Epithelial cell of alveolus of lung (primary cell): ENCODE measurements around the gene ERC1. TPM values are rescaled to one million over a fixed set of nuclear protein-coding genes. Genes with fewer than 3 reads are reported as not detected.

Source experiments
- total RNA-seq: library from RNA; depleted of rRNA; stranded (reverse); fragments of >200 nt; gene quantifications from 2 replicates; pipeline ENCODE4 v1.2.1, GENCODE V29; 2015

The ERC1 gene
- 14.7 and 21.1 TPM in 2 replicates for total RNA-seq

DNA sequence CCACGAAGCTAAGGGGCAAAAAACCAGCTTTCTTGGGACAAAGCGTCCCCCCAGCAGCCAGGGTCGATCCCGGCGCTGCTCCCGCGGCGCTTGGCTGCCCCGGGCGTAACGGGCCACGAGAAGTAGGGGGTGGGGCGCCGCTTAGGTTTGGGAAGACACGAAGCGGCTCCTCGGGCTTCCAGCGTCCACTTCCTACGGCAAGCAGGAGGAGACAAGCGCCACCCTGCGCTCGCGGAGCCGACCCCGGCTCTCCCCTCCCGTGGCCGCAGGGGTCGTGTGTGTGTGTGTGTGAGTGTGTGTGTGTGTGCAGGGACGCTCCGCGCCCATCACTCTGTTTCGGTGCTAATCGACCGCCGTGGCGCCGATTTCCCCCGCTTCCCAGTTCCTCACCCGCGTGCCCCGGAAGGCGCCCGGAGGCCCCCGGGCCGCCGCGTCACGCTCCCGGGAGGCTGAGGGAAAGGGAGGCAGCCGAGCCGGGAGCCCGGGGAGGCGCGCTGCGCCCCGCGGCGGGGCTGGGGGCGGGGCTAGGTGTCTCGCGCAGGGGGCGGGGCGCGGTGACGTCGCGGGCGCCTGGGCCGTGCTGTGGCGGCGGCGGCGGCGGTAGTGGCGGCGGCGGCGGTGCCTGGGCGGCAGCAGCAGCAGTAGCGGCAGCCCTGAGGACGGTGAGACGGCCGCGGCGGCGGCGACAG is at the start of gene ERC1:
ERC1 (plus strand) TSS at position 563 of the 689 bp plus-strand sequence. CDS start 36,681 bp downstream, outside the sequence.

DNA sequence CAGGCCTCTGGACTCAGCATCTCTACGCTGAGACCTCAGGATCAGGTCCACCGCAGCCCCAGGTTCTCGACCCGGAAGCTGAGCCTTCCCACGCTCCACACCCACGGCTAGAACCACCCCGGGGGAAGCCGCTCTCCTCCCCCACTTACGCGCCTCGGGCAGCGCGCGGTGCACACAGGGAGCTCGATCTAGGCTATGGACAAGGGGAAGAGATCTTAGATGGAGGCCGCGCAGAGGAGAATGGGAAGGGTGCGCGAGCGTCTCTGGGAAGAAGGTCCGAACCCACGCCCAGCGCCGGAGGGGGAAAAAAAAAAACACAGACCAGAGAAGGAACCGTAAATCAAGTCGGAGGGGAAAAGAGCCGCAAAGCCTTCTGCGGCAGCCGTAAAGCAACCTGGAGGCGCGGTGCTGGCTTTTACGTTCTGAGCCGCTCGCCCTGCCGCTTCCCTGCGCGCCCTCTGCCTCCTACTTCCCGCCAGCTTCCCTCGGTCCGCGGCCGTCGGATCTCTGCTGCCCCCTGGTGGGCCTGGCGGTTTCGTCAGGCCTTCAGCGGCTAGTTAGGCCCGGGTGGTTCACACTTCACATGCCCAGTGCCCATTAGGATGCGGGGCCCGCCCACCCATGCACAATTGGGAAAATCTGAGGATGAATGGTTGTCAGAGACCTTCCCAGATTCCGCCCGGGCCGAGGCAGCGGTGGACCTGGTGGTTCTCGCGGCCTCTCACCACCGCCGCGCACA is 41.4 kb upstream of the ERC1 start, which contains the start of gene RAD52:
RAD52 (minus strand) TSS at position 242 of the 739 bp plus-strand sequence. CDS start 16,636 bp downstream, outside the sequence.

Other genes starting within 250 kb of the ERC1 start
- gene WNK1, start 238.6 kb upstream of the ERC1 start, total RNA-seq: 33.4 and 66.3 TPM in 2 replicates
- gene RAD52, start 41.5 kb upstream of the ERC1 start, total RNA-seq: 4.9 and 7.8 TPM in 2 replicates